ENCODE results near the gene RSPH1.
A peak's percentile ranks its signal among the peaks of the same experiment; 100 is the strongest.

Gene RSPH1

GRCh38 chr21:42496120-42496838, at the start of gene RSPH1:
Gene RSPH1 (minus strand): TSS chr21:42496224. CDS start chr21:42496186, 38 bp downstream.
- H3K36me3 ChIP-seq (ENCODE audit: control insufficient read depth, low read depth, low read length): no peaks in the 10 kb centered on the region
- peak within 1 kb of the TSS; percentile 72 for H3K9ac ChIP-seq (ENCODE audit: low read length)
- H3K9me3 ChIP-seq (ENCODE audit: control insufficient read depth, low read depth, low read length): no peaks in the 10 kb centered on the region
- peaks cover 11% of the 10 kb centered on the region for H3K4me1 ChIP-seq (ENCODE audit: control insufficient read depth, low read depth, low read length)
- peaks cover 10% of the 10 kb centered on the region for H3K27me3 ChIP-seq (ENCODE audit: control insufficient read depth, insufficient read depth, low read length)
- H3K4me3 ChIP-seq (ENCODE audit: low read length): peak within 1 kb of the TSS; percentile 81
- H3K27ac ChIP-seq (ENCODE audit: low read length): peak within 1 kb of the TSS; percentile 76

- Histone ChIP-seq H3K4me1 (ENCODE audit: control insufficient read depth, low read depth, low read length) (peaks cover 9% of the 10 kb centered on the region), H3K9me3 (ENCODE audit: control insufficient read depth, low read depth, low read length) (no peaks in the 10 kb centered on the region), H3K27ac (ENCODE audit: low read length) (no peak overlapping the region), H3K36me3 (ENCODE audit: control insufficient read depth, low read depth, low read length) (peaks cover 11% of the 10 kb centered on the region), H3K27me3 (ENCODE audit: control insufficient read depth, insufficient read depth, low read length) (no peaks in the 10 kb centered on the region), H3K4me3 (ENCODE audit: low read length) (no peak overlapping the region), H3K9ac (ENCODE audit: low read length) (no peak overlapping the region)
Measured at GRCh38 chr21:42545745-42546144, 49.7 kb upstream of the RSPH1 start.

- H3K4me1 ChIP-seq (ENCODE audit: control insufficient read depth, low read depth, low read length): peaks cover 5% of the 10 kb centered on the region
- H3K4me3 ChIP-seq (ENCODE audit: low read length): no peak overlapping the region
- H3K36me3 ChIP-seq (ENCODE audit: control insufficient read depth, low read depth, low read length): peaks cover 11% of the 10 kb centered on the region
- no peaks in the 10 kb centered on the region for H3K27me3 ChIP-seq (ENCODE audit: control insufficient read depth, insufficient read depth, low read length)
- no peak overlapping the region for H3K9ac ChIP-seq (ENCODE audit: low read length)
- H3K27ac ChIP-seq (ENCODE audit: low read length): no peak overlapping the region
- H3K9me3 ChIP-seq (ENCODE audit: control insufficient read depth, low read depth, low read length): no peaks in the 10 kb centered on the region
Measured at GRCh38 chr21:42545317-42545716, 49.3 kb upstream of the RSPH1 start.

- Histone ChIP-seq H3K27ac (ENCODE audit: low read length) (no peak overlapping the region), H3K9me3 (ENCODE audit: control insufficient read depth, low read depth, low read length) (no peaks in the 10 kb centered on the region), H3K4me3 (ENCODE audit: low read length) (no peak overlapping the region), H3K4me1 (ENCODE audit: control insufficient read depth, low read depth, low read length) (no peaks in the 10 kb centered on the region), H3K9ac (ENCODE audit: low read length) (no peak overlapping the region), H3K27me3 (ENCODE audit: control insufficient read depth, insufficient read depth, low read length) (no peaks in the 10 kb centered on the region), H3K36me3 (ENCODE audit: control insufficient read depth, low read depth, low read length) (peaks cover 11% of the 10 kb centered on the region)
Measured at GRCh38 chr21:42544544-42544943, 48.5 kb upstream of the RSPH1 start.

GRCh38 chr21:42543106-42543847, 47.3 kb upstream of the RSPH1 start:
- H3K9ac ChIP-seq (ENCODE audit: low read length): no peak overlapping the region
- peaks cover 11% of the 10 kb centered on the region for H3K36me3 ChIP-seq (ENCODE audit: control insufficient read depth, low read depth, low read length)
- H3K4me1 ChIP-seq (ENCODE audit: control insufficient read depth, low read depth, low read length): no peaks in the 10 kb centered on the region
- no peak overlapping the region for H3K4me3 ChIP-seq (ENCODE audit: low read length)
- no peak overlapping the region for H3K27ac ChIP-seq (ENCODE audit: low read length)
- H3K9me3 ChIP-seq (ENCODE audit: control insufficient read depth, low read depth, low read length): no peaks in the 10 kb centered on the region
- no peaks in the 10 kb centered on the region for H3K27me3 ChIP-seq (ENCODE audit: control insufficient read depth, insufficient read depth, low read length)

GRCh38 chr21:42542596-42542995, 46.6 kb upstream of the RSPH1 start:
- H3K9ac ChIP-seq (ENCODE audit: low read length): no peak overlapping the region
- no peaks in the 10 kb centered on the region for H3K4me1 ChIP-seq (ENCODE audit: control insufficient read depth, low read depth, low read length)
- no peak overlapping the region for H3K4me3 ChIP-seq (ENCODE audit: low read length)
- no peaks in the 10 kb centered on the region for H3K27me3 ChIP-seq (ENCODE audit: control insufficient read depth, insufficient read depth, low read length)
- H3K36me3 ChIP-seq (ENCODE audit: control insufficient read depth, low read depth, low read length): peaks cover 11% of the 10 kb centered on the region
- H3K27ac ChIP-seq (ENCODE audit: low read length): no peak overlapping the region
- no peaks in the 10 kb centered on the region for H3K9me3 ChIP-seq (ENCODE audit: control insufficient read depth, low read depth, low read length)

GRCh38 chr21:42542196-42542595, 46.2 kb upstream of the RSPH1 start:
- Histone ChIP-seq H3K9me3 (ENCODE audit: control insufficient read depth, low read depth, low read length) (no peaks in the 10 kb centered on the region), H3K27me3 (ENCODE audit: control insufficient read depth, insufficient read depth, low read length) (no peaks in the 10 kb centered on the region), H3K4me3 (ENCODE audit: low read length) (no peak overlapping the region), H3K9ac (ENCODE audit: low read length) (no peak overlapping the region), H3K4me1 (ENCODE audit: control insufficient read depth, low read depth, low read length) (no peaks in the 10 kb centered on the region), H3K36me3 (ENCODE audit: control insufficient read depth, low read depth, low read length) (peaks cover 9% of the 10 kb centered on the region), H3K27ac (ENCODE audit: low read length) (no peak overlapping the region)

GRCh38 chr21:42541618-42542017, 45.6 kb upstream of the RSPH1 start:
- Histone ChIP-seq H3K4me1 (ENCODE audit: control insufficient read depth, low read depth, low read length) (no peaks in the 10 kb centered on the region), H3K4me3 (ENCODE audit: low read length) (no peak overlapping the region), H3K9me3 (ENCODE audit: control insufficient read depth, low read depth, low read length) (no peaks in the 10 kb centered on the region), H3K9ac (ENCODE audit: low read length) (no peak overlapping the region), H3K36me3 (ENCODE audit: control insufficient read depth, low read depth, low read length) (peaks cover 6% of the 10 kb centered on the region), H3K27me3 (ENCODE audit: control insufficient read depth, insufficient read depth, low read length) (no peaks in the 10 kb centered on the region), H3K27ac (ENCODE audit: low read length) (no peak overlapping the region)

- H3K4me3 ChIP-seq (ENCODE audit: low read length): no peak overlapping the region
- no peaks in the 10 kb centered on the region for H3K9me3 ChIP-seq (ENCODE audit: control insufficient read depth, low read depth, low read length)
- H3K27me3 ChIP-seq (ENCODE audit: control insufficient read depth, insufficient read depth, low read length): no peaks in the 10 kb centered on the region
- H3K9ac ChIP-seq (ENCODE audit: low read length): no peak overlapping the region
- H3K36me3 ChIP-seq (ENCODE audit: control insufficient read depth, low read depth, low read length): peaks cover 6% of the 10 kb centered on the region
- no peaks in the 10 kb centered on the region for H3K4me1 ChIP-seq (ENCODE audit: control insufficient read depth, low read depth, low read length)
- H3K27ac ChIP-seq (ENCODE audit: low read length): no peak overlapping the region
Measured at GRCh38 chr21:42541174-42541573, 45.1 kb upstream of the RSPH1 start.

- Histone ChIP-seq H3K4me1 (ENCODE audit: control insufficient read depth, low read depth, low read length) (no peaks in the 10 kb centered on the region), H3K27me3 (ENCODE audit: control insufficient read depth, insufficient read depth, low read length) (no peaks in the 10 kb centered on the region), H3K4me3 (ENCODE audit: low read length) (no peak overlapping the region), H3K9ac (ENCODE audit: low read length) (no peak overlapping the region), H3K36me3 (ENCODE audit: control insufficient read depth, low read depth, low read length) (peaks cover 6% of the 10 kb centered on the region), H3K27ac (ENCODE audit: low read length) (no peak overlapping the region), H3K9me3 (ENCODE audit: control insufficient read depth, low read depth, low read length) (no peaks in the 10 kb centered on the region)
Measured at GRCh38 chr21:42540396-42540795, 44.4 kb upstream of the RSPH1 start.

- Histone ChIP-seq H3K27me3 (ENCODE audit: control insufficient read depth, insufficient read depth, low read length) (no peaks in the 10 kb centered on the region), H3K4me1 (ENCODE audit: control insufficient read depth, low read depth, low read length) (no peaks in the 10 kb centered on the region), H3K36me3 (ENCODE audit: control insufficient read depth, low read depth, low read length) (peaks cover 6% of the 10 kb centered on the region), H3K27ac (ENCODE audit: low read length) (no peak overlapping the region), H3K9ac (ENCODE audit: low read length) (no peak overlapping the region), H3K4me3 (ENCODE audit: low read length) (no peak overlapping the region), H3K9me3 (ENCODE audit: control insufficient read depth, low read depth, low read length) (no peaks in the 10 kb centered on the region)
Measured at GRCh38 chr21:42539931-42540343, 43.9 kb upstream of the RSPH1 start.

GRCh38 chr21:42539342-42539741, 43.3 kb upstream of the RSPH1 start:
- H3K4me1 ChIP-seq (ENCODE audit: control insufficient read depth, low read depth, low read length): no peaks in the 10 kb centered on the region

More at GRCh38 chr21:42539342-42539741, 43.3 kb upstream of the RSPH1 start:
- Histone ChIP-seq H3K4me3 (ENCODE audit: low read length) (no peak overlapping the region), H3K27me3 (ENCODE audit: control insufficient read depth, insufficient read depth, low read length) (no peaks in the 10 kb centered on the region), H3K27ac (ENCODE audit: low read length) (no peak overlapping the region), H3K9me3 (ENCODE audit: control insufficient read depth, low read depth, low read length) (no peaks in the 10 kb centered on the region), H3K36me3 (ENCODE audit: control insufficient read depth, low read depth, low read length) (peaks cover 3% of the 10 kb centered on the region), H3K9ac (ENCODE audit: low read length) (no peak overlapping the region)

All from iPS-18a (cell line).